ENCODE measurements around the gene PCNX1.
"Not testable (repeated sequence)": the region's sequence is repeated elsewhere in the genome, so short reads cannot be mapped to it uniquely, and the experiment has no call there.

PCNX1 gene

GRCh38 chr14:70907176-70907995 is at the start of gene PCNX1:
Gene PCNX1 (plus strand): TSS chr14:70907459. CDS start chr14:70907851, 392 bp downstream.
- DNase-seq: peak; percentile 88

DNA sequence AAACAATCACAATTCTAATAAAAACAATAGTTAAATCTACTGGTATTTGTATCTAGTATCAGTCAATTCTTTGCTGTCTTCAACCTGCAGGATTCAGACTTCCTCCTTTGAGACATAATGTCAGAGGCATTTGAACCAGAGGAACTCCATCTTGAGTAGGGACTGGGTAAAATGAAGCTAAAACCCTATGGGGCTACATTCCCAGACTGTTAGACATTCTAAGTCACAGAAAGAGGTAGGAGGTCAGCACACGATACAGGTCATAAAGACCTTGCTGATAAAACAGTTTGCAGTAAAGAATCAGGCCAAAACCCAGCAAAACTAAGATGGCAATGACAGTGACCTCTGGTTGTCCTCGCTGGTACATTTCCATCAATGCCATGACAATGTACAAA is 49.8 kb upstream of the PCNX1 start:
- DNase-seq: no peak

DNA sequence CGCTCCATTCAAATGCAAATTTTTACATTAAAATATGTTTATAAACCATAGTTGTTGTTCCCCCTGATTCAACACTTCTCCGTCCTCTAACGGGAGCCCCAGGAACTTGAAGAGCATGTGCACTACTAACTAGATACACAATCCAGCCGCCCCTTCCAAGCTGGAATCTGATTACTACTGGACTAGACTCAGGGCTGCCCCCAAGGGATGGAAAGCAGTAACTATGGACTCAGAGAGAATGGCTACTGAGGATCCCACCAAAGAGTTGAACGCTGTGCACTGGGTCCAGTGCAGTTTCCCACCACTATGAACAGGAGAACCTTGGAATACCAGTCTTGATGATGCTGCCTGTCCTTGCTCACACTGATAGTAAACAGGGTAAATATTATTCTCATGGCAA is 48.6 kb upstream of the PCNX1 start:
- DNase-seq: no peak

- DNase-seq: not testable (repeated sequence)
Observed at GRCh38 chr14:70866992-70867391, 40.3 kb upstream of the PCNX1 start.

DNA sequence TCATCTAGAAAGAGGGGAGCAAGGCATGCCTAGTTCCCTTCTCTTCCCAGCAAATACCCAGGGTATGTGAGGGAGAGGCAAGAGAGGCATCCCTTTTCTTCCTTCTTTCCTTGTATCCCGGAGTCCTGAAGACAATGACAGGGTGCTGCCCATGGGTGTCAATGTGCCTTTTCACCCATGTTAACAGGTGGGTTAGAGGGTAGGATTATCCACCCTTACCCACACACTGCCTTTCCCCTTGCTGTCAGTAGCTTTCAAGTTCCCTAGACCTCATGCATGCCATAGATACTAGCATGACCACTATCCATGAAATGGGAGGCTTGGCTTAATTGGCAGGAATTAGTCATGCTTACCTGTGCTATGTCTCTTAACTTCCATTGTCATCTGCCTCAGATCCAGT is 36.3 kb upstream of the PCNX1 start:
- no peak for DNase-seq

DNA sequence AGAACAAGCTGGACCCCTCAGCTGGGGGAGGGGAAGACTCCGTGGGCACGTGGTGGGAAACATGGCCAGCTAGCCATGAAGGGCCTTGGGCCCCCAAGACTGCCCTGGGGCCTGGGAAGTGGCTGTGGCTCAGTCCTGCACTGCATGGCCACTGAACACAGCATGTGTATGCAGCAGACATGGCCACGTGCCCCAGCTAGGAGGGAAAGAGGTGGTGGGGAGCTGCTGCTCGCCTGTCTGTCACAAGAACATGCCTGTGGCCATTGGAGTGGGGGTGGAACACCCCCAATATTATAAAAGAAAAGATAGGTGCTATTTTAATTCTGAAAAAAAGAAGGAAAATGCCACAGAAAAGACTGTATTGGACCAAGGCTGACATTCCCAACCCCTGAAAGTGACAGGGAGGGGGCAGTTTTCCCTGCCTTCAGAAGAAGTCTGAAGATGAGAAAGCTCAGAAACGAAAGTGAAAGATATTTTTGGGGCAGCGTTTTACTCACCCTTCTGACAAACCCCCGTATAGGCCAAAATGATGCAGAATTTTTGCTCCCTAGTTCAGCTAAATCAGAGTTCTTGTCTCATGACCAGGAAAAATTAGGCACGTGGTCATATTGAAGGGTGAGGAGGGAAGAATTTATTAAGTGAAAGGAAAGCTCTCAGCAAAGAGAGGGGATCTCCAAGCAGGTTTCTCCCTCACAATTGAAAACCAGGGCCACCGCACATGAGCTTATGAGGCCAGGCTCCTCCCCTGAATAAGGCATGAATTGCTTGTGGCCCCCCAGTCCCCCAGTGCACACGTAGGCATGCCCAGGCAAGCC is 35.2 kb upstream of the PCNX1 start:
- no peak for DNase-seq

DNA sequence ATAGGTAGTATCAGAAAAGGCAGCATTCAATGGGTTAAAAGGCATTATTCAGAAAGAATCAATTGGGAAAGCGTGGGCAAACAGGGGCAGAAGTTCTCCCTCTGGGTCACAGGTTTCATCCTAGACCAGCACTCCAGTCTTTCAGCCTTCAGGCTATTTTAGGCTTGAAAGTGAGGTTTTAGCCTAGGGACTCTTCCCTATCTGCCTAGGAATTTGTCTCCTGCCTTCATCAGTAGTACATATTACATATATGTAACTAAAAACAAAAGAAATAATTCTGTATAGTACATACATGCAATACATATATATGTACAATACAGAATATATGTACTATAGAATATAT is 34.6 kb upstream of the PCNX1 start:
- no peak for DNase-seq

DNA sequence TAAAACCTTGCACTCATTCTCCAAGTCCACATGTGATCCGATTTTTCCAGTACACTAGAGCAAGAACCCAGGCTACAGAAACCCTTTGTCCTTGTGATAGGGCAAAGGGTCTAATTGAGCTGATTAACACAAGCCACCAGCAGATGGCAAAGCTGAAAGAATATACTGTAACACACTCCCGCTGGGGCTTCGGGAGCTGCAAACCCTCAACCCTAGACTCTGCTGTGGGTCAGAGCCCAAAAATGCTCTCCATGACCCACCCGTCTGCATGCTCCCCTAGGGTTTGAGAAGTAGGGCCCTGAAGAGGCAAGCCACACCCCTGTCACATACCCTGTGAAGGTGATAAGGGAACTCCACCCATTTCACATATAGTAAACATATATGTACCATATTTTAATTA is 33.6 kb upstream of the PCNX1 start:
- DNase-seq: peak; percentile 6

DNA sequence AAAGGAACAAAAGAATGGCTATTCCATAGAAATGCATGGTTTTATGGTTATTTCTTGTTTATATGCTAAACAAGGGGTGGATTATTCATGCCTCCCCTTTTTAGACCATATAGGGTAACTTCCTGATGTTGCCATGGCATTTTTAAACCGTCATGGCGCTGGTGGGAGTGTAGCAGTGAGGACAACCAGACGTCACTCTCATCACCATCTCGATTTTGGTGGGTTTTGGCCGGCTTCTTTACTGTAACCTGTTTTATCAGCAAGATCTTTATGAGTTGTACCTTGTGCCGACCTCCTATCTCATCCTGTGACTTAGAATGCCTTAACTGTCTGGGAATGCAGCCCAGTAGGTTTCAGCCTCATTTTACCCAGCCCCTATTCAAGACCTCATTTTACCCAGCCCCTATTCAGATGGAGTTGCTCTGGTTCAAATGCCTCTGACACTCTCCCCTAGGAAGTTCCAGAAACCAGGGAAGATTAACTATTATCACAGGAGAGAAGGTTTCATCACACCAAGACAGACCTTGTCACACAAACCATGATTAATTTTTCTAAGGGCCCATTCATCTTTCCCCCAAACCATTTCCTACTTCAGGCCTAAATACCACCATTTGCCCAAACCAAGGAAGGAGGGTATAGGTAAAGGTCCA is 31.3 kb upstream of the PCNX1 start:
- not testable (repeated sequence) for DNase-seq

GRCh38 chr14:70879448-70879847 is 27.8 kb upstream of the PCNX1 start:
- no peak for DNase-seq

DNA sequence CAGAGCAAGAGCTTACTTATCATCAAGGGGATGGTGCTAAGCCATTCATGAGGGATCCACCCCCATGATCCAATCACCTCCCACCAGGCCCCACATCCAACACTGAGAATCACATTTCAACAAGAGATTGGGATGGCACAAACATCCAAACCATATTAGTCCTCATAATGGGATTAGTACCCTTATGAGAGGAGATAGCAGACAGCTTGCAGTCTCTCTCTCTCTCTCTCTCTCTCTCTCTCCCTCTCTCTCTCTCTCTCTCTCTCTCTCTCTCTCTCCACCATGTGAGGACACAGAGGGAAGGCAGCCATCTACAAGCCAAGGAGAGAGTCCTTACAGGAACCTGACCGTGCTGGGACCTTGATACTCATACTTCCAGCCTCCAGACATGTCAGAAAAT is 26.4 kb upstream of the PCNX1 start:
- not testable (repeated sequence) for DNase-seq

DNA sequence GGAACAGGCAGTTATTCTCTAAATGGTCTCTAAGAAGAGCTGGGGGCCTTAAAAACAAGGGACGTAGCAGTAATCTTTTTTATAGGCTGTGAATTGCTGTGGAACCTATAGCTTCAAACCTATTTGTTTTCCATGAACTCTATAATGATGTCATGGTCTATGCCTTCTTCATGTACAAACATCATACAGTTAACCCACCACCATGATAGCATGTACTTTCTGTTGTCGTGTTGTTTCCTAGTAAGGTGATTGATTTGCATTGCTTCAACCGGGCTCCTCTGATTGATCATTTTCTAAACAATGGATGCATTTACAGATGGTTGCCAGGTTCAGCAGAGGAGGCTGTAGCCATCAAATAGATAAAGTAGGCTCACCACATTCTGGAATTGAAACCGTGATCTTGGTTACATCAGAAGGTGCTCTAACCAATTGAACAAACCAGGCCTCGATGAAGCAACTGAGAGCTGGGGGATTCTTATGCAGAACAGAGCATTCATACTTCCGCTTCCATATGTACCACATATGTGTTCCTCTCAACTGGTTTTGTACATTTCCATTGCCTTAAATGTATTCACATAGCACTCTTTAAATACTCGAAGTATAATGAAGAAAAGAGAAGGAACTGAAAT is 25.6 kb upstream of the PCNX1 start:
- no peak for DNase-seq

DNA sequence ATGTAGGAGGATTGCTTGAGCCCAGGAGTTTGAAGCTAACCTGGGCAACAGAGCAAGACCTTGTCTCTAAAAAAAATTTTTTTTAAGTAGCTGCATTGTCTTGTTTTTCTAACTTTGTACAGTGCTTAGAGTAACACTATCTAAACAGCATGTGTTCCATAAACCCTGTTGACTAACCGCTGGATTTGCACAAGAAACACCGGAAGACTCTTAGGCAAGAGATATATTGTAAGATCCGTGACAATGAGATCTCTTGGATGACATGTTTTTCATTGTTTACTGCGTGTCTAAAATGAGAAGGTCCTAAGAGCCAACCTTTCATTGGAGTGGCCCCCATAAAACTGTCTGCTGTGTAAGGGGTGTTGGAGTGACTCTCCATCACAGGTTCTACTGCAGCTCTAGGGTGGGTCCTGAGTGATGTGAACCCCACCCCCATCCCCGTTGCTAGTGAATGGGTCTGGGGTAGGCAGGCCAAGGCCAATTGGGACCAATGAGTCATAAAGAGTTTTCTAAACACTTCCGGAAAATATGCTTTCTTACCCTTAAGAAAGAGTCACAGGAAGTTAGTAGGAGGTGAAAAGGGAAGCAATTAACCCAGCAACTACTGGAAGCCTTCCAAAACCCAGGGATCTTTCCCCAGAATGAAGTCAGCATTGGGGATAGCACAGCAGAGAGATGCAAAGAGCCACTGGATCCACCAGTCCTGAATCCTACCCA is 24.3 kb upstream of the PCNX1 start:
- no peak for DNase-seq

DNA sequence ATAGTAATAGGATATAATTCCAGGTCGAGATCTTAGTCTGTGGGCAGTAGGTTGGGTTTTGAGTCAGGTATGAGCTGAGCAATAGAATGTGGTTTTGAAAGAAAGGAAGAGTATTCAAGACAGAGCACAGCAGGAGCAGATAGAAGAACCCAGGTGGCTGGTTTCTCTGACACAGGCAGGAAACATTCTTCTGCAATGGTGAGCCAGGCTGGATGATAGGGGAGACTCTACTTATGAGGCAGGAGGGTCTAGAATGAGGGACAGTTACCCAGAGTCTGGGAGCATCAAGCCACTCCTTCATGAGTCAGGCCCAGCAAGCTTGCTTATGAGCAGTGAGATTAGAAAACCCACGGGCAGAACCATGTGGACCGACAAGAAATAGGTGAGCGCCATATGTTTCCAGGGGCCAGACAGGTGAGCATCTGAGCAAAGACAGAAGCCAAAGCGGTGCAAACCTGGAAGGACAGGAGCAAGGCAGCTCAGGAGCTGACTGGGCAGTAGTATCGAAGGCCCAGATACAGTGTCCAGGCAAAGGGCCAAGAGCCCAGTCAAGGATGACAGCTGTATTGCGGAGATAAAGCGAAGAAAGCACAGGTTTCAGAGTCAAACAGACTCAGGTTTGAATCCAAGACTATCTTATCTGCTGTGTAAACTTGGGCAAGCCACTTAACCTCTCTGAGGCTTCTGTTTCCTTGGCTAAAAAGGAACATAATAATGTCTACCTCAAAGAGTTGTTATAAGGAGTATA is 22.5 kb upstream of the PCNX1 start:
- no peak for DNase-seq

GRCh38 chr14:70885343-70886022 is 21.8 kb upstream of the PCNX1 start:
- no peak for DNase-seq

- no peak for DNase-seq
Observed at GRCh38 chr14:70886421-70887206, 20.6 kb upstream of the PCNX1 start.

DNA sequence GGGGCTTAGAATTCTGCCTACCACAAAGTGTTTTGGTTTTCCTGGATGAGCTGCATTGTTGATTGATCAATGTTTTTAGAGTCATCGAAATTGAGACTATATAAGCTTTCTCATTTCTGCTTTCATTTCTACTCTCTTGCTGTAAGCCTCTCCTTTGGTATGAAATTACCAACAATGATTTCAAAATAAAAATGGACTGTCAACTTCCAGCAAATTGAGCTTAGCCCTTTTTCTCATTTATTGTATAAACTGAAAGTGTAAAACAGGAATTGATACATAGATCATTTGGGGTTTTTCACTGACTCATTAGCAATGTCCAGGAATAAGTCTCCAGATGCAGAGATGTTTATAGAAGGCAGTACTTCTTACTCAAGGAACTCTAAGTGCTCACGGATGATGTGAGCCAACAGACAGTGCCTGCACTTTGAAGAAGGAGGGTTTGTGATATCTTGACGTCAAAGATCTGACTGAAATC is 20.0 kb upstream of the PCNX1 start:
- DNase-seq: no peak

DNA sequence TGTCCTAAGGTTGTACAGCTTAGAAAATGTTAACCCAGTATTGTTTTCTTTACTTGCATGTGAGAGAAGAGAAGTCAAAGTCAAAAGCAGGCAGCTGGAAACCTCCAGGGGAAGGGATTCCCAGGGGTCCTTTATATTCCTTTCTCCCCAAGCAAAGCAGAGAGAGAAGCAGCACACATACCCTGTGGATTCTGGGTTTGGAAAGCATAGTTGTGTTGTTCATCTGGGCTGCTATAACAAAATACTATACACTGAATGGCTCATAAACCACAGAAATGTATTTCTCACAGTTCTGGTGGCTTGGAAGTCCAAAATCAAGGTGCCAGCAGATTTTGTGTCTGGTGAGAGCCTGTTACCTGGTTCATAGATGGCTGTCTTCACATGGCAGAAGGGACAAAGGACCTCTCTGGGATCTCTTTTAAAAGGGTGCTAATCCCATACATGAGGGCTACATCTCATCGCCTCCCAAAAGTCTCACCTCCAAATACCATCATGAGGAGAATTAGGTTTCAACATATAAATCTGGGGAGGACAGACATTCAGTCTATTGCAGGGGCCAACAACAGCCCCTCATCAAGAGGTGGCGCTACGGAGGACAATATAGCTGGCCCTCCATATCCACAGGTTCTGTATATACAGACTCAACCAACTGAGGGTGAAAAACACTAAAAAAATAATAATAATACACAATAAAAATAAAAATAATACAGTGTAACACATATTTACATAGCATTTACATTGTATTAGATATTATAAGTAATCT is 19.3 kb upstream of the PCNX1 start:
- no peak for DNase-seq

GRCh38 chr14:70888681-70889175 is 18.5 kb upstream of the PCNX1 start:
- no peak for DNase-seq

All from activated CD4-positive, alpha-beta T cell treated with anti-CD3 and anti-CD28 coated beads, Interleukin-2, amount 50 U/mL, for 1 hour (primary cell).